ENCODE data around the gene URB2. TPM values are rescaled to one million over a fixed set of nuclear protein-coding genes. Genes with fewer than 3 reads are reported as not detected.

The URB2 gene
- total and polyA plus RNA-seq, 2 donors (not counting 1 experiment from before 2014, with no cell fraction given), result 5.4 to 9.6 TPM

DNA sequence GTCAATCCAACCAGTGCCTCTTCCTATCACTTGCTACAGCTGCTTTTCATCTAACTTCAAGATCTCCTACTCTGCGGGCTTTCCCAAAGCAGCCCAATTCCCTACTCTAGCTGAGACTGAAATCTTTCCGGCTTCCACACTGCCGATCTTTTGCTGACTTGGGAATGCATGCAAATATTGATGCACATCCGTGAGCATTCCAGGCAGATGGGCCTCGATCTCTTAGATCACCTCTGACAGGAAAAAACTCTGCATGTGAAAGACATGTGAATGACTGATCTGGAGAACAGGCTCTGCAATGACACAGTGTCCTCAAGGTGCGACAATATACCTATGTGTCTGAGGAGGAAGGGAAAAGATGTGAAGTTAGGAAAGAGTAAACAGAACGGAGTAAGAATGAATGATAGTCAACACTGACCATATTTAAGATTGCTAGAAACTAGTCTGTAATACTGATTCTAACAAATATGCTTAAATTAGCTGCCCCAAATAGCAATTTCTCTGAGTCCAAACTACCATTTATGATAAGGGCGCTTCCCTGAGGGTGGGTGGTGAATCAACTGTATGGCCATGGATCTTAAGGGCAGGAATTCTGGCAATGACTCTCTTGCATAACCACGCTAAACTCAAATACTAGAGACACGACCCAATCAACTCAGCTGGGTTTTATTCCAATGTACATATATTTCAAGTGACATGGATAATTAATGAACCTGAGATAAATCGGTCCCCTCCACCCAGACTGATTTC lies 8.5 kb upstream of the URB2 start:
- ATAC-seq (ENCODE audit: low read depth), result no peak
- intact Hi-C loops (cut with micrococcal nuclease), result no loop called here

DNA sequence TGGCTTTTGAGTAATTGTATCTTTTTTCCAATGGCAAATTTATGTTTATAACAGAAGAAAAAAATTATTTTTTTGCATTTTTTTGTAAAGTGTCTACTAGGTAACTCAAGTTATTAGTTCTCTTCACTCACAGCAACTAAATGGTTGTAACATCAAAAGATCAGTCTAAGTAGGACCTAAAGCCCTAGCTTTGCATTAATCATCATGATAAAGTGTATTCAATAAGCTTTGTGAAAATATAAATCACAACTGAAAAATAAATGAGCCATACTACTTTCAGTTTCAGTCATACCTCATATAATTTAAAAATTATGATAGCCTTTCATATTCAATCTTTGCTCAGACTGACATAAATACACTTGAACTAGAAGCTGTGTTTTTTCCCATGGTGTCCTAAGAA lies 7.0 kb upstream of the URB2 start:
- no peaks in the 10 kb centered on the region for H3K27me3 Mint-ChIP-seq
- Histone ChIP-seq H3K27ac (ENCODE audit: low read length in 2 of 2) (no peak overlapping the region), H3K4me2 (replicated peaks; ENCODE audit: low read depth, low read length, poor library complexity, severe bottlenecking) (no peak overlapping the region), H3K36me3 (replicated peaks in 1 of 2; ENCODE audit: control extremely low read depth in 1 of 2, control insufficient read depth in 1 of 2, extremely low read depth in 1 of 2, insufficient read depth in 2 of 2, low read length in 1 of 2) (peaks cover 4 to 8% of the 10 kb centered on the region in 2 experiments), H3K4me3 (ENCODE audit: control extremely low read depth in 1 of 5, extremely low read depth in 1 of 5, insufficient read depth in 1 of 5, low read depth in 2 of 5, low read length in 4 of 5) (no peak overlapping the region), H3K79me2 (ENCODE audit: control insufficient read depth, insufficient read depth, low read length) (peaks cover 79% of the 10 kb centered on the region), H3K9ac (ENCODE audit: low read length) (no peak overlapping the region), H3K4me1 (ENCODE audit: control insufficient read depth in 2 of 2, insufficient read depth in 2 of 2, low read length in 2 of 2) (peaks cover 4% of the 10 kb centered on the region in 2 donors), H4K20me1 (ENCODE audit: control insufficient read depth, insufficient read depth, low read length, poor library complexity, severe bottlenecking) (peaks cover 50% of the 10 kb centered on the region), H3K9me3 (ENCODE audit: control extremely low read depth in 1 of 3, control insufficient read depth in 2 of 3, insufficient read depth in 1 of 3, low read length in 2 of 3) (no peaks in the 10 kb centered on the region), H3K27me3 (replicated peaks in 1 of 4; ENCODE audit: control extremely low read depth in 1 of 4, control insufficient read depth in 3 of 4, insufficient read depth in 4 of 4, low read length in 3 of 4) (no peaks in the 10 kb centered on the region), H2AFZ (ENCODE audit: insufficient read depth, low read depth, low read length, poor library complexity, severe bottlenecking) (no peak overlapping the region)
- POLR2A ChIA-PET, result no interaction called here
- CTCF ChIA-PET, result interaction anchor here (0.5 kb wide), 1 partner anchor 53 kb away, joined by 3 read pairs; no protein-coding TSS in a partner anchor
- no peak overlapping the region for H3K4me3 Mint-ChIP-seq
- no peak for DNase-seq
- H3K9me3 Mint-ChIP-seq (ENCODE audit: insufficient read depth), result no peaks in the 10 kb centered on the region
- no peak overlapping the region for H3K27ac Mint-ChIP-seq
- ATAC-seq (ENCODE audit: low read depth), result no peak
- TF ChIP-seq EZH2 (IDR thresholded peaks at IDR 0.05; ENCODE audit: borderline replicate concordance, insufficient read depth, low read depth, low read length, poor library complexity, severe bottlenecking), result no peak
- TF ChIP-seq, protein P1, sequence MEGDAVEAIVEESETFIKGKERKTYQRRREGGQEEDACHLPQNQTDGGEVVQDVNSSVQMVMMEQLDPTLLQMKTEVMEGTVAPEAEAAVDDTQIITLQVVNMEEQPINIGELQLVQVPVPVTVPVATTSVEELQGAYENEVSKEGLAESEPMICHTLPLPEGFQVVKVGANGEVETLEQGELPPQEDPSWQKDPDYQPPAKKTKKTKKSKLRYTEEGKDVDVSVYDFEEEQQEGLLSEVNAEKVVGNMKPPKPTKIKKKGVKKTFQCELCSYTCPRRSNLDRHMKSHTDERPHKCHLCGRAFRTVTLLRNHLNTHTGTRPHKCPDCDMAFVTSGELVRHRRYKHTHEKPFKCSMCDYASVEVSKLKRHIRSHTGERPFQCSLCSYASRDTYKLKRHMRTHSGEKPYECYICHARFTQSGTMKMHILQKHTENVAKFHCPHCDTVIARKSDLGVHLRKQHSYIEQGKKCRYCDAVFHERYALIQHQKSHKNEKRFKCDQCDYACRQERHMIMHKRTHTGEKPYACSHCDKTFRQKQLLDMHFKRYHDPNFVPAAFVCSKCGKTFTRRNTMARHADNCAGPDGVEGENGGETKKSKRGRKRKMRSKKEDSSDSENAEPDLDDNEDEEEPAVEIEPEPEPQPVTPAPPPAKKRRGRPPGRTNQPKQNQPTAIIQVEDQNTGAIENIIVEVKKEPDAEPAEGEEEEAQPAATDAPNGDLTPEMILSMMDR (IDR thresholded peaks at IDR 0.05), result no peak
- intact Hi-C loops (cut with micrococcal nuclease), result no loop called here
- H3K4me1 Mint-ChIP-seq, result peaks cover 29% of the 10 kb centered on the region

More for the DNA sequence above, 8.5 kb upstream of the URB2 start:
- H4K20me1 ChIP-seq (ENCODE audit: control insufficient read depth, insufficient read depth, low read length, poor library complexity, severe bottlenecking), result peaks cover 47% of the 10 kb centered on the region
- H3K79me2 ChIP-seq (ENCODE audit: control insufficient read depth, insufficient read depth, low read length), result peaks cover 69% of the 10 kb centered on the region
- Mint-ChIP-seq H3K27ac (no peak overlapping the region), H3K4me3 (no peak overlapping the region), H3K27me3 (no peaks in the 10 kb centered on the region), H3K9me3 (ENCODE audit: insufficient read depth) (no peaks in the 10 kb centered on the region), H3K4me1 (peaks cover 20% of the 10 kb centered on the region)
- TF ChIP-seq, protein P1 (IDR thresholded peaks at IDR 0.05), result no peak
- no peak for TF ChIP-seq EZH2 (IDR thresholded peaks at IDR 0.05; ENCODE audit: borderline replicate concordance, insufficient read depth, low read depth, low read length, poor library complexity, severe bottlenecking)
- 99% methylated on average over 5 of the region's 11 CpGs for WGBS (ENCODE audit: insufficient coverage)
- no peak overlapping the region for H3K27ac ChIP-seq (ENCODE audit: low read length in 2 of 2)
- no peak overlapping the region for H3K4me3 ChIP-seq (ENCODE audit: control extremely low read depth in 1 of 5, extremely low read depth in 1 of 5, insufficient read depth in 1 of 5, low read depth in 2 of 5, low read length in 4 of 5)
- DNase-seq, result no peak
- H3K27me3 ChIP-seq (replicated peaks in 1 of 4; ENCODE audit: control extremely low read depth in 1 of 4, control insufficient read depth in 3 of 4, insufficient read depth in 4 of 4, low read length in 3 of 4), result no peaks in the 10 kb centered on the region
- ChIA-PET POLR2A (no interaction called here), CTCF (no interaction called here)
- no peak overlapping the region for H2AFZ ChIP-seq (ENCODE audit: insufficient read depth, low read depth, low read length, poor library complexity, severe bottlenecking)
- H3K36me3 ChIP-seq (replicated peaks in 1 of 2; ENCODE audit: control extremely low read depth in 1 of 2, control insufficient read depth in 1 of 2, extremely low read depth in 1 of 2, insufficient read depth in 2 of 2, low read length in 1 of 2), result peaks cover 4 to 18% of the 10 kb centered on the region in 2 experiments
- no peaks in the 10 kb centered on the region for H3K9me3 ChIP-seq (ENCODE audit: control extremely low read depth in 1 of 3, control insufficient read depth in 2 of 3, insufficient read depth in 1 of 3, low read length in 2 of 3)
- no peak overlapping the region for H3K9ac ChIP-seq (ENCODE audit: low read length)
- no peak overlapping the region for H3K4me2 ChIP-seq (replicated peaks; ENCODE audit: low read depth, low read length, poor library complexity, severe bottlenecking)
- H3K4me1 ChIP-seq (ENCODE audit: control insufficient read depth in 2 of 2, insufficient read depth in 2 of 2, low read length in 2 of 2), result no peaks in the 10 kb centered on the region
